H9 (cell line): ENCODE data around the gene TRAF6. TPM values are rescaled to one million over a fixed set of nuclear protein-coding genes. Genes with fewer than 3 reads are reported as not detected.

Source experiments
- DNase-seq: peaks from one replicate; pipeline ENCODE4 v3.0.0-alpha.2; 2017
- H2AFZ ChIP-seq: one replicate; pipeline ENCODE4 v1.6.1; 2013; ENCODE audit warnings: mild to moderate bottlenecking, low read length, control low read depth, moderate library complexity
- H2AK5ac ChIP-seq: 2 replicates; pipeline ENCODE4 v1.6.1; 2013; ENCODE audit warnings: low read length, control low read depth, mixed read lengths; ENCODE audit not compliant: insufficient read length
- H2BK120ac ChIP-seq: one replicate; pipeline ENCODE4 v1.6.1; 2013; ENCODE audit warnings: low read depth, mild to moderate bottlenecking, low read length, control low read depth, inconsistent platforms; ENCODE audit not compliant: poor library complexity, severe bottlenecking
- H2BK12ac ChIP-seq: 2 replicates; pipeline ENCODE4 v1.6.1; 2013; ENCODE audit warnings: low read length, control low read depth, mixed read lengths, low read depth; ENCODE audit not compliant: insufficient read length
- H2BK15ac ChIP-seq: 2 replicates; pipeline ENCODE4 v1.6.1; 2013; ENCODE audit warnings: low read depth, low read length, control low read depth
- H2BK20ac ChIP-seq: one replicate; pipeline ENCODE4 v1.6.1; 2013; ENCODE audit warnings: low read depth, mild to moderate bottlenecking, low read length, control low read depth, inconsistent platforms; ENCODE audit not compliant: poor library complexity, severe bottlenecking
- H2BK5ac ChIP-seq: 2 replicates; pipeline ENCODE4 v1.6.1; 2013; ENCODE audit warnings: low read length, control low read depth, mixed read lengths; ENCODE audit not compliant: insufficient read length
- H3K14ac ChIP-seq: 2 replicates; pipeline ENCODE4 v1.6.1; 2013; ENCODE audit warnings: low read length, control low read depth; ENCODE audit not compliant: insufficient read depth
- H3K18ac ChIP-seq: 2 replicates; pipeline ENCODE4 v1.6.1; 2013; ENCODE audit warnings: low read depth, mild to moderate bottlenecking, mixed read lengths, low read length, control low read depth; ENCODE audit not compliant: insufficient read length
- H3K23ac ChIP-seq: 2 replicates; pipeline ENCODE4 v1.6.1; 2013; ENCODE audit warnings: low read length, control low read depth, mixed read lengths, low read depth; ENCODE audit not compliant: insufficient read length
- H3K23me2 ChIP-seq: 2 replicates; pipeline ENCODE4 v1.6.1; 2013; ENCODE audit warnings: low read depth, mild to moderate bottlenecking, mixed read lengths, low read length, control low read depth; ENCODE audit not compliant: insufficient read length, poor library complexity, severe bottlenecking
- H3K27ac ChIP-seq: 2 replicates; pipeline ENCODE4 v1.5.1; 2013; ENCODE audit warnings: low read length, control low read depth, mixed read lengths, low read depth; ENCODE audit not compliant: insufficient read length
- H3K27me3 ChIP-seq: 2 replicates; pipeline ENCODE4 v1.6.1; 2013; ENCODE audit warnings: low read length, control low read depth, inconsistent platforms; ENCODE audit not compliant: insufficient read depth
- H3K4ac ChIP-seq: 2 replicates; pipeline ENCODE4 v1.6.1; 2013; ENCODE audit warnings: low read depth, mild to moderate bottlenecking, control low read depth, inconsistent platforms, low read length, moderate library complexity
- H3K4me1 ChIP-seq: 2 replicates; pipeline ENCODE4 v1.6.1; 2013; ENCODE audit warnings: low read length, control low read depth, inconsistent platforms; ENCODE audit not compliant: insufficient read depth
- H3K4me2 ChIP-seq: 2 replicates; pipeline ENCODE4 v1.6.1; 2013; ENCODE audit warnings: low read length, control low read depth, mixed read lengths; ENCODE audit not compliant: insufficient read length, insufficient read depth
- H3K56ac ChIP-seq: 2 replicates; pipeline ENCODE4 v1.6.1; 2013; ENCODE audit warnings: low read depth, mild to moderate bottlenecking, mixed read lengths, low read length, control low read depth; ENCODE audit not compliant: insufficient read length
- H3K79me1 ChIP-seq: 2 replicates; pipeline ENCODE4 v1.6.1; 2013; ENCODE audit warnings: low read depth, mild to moderate bottlenecking, moderate library complexity, low read length, control low read depth, inconsistent platforms; ENCODE audit not compliant: insufficient read depth, poor library complexity, severe bottlenecking
- H3K79me2 ChIP-seq: 2 replicates; pipeline ENCODE4 v1.6.1; 2013; ENCODE audit warnings: low read length, control low read depth, inconsistent platforms; ENCODE audit not compliant: insufficient read depth
- H3K9ac ChIP-seq: 2 replicates; pipeline ENCODE4 v1.6.1; 2013; ENCODE audit warnings: low read length, control low read depth, mixed read lengths; ENCODE audit not compliant: insufficient read length; ENCODE audit errors: extremely low read depth
- H3K9me3 ChIP-seq: one replicate; pipeline ENCODE4 v1.6.1; 2013; ENCODE audit warnings: low read depth, low read length, inconsistent platforms; ENCODE audit not compliant: control insufficient read depth
- H3T11ph ChIP-seq: one replicate; pipeline ENCODE4 v1.6.1; 2013; ENCODE audit warnings: mild to moderate bottlenecking, low read length, control low read depth, inconsistent platforms
- H4K20me1 ChIP-seq: one replicate; pipeline ENCODE4 v1.6.1; 2013; ENCODE audit not compliant: control insufficient read depth, insufficient read length, insufficient read depth
- H4K5ac ChIP-seq: 2 replicates; pipeline ENCODE4 v1.6.1; 2013; ENCODE audit warnings: low read depth, mild to moderate bottlenecking, mixed read lengths, low read length, control low read depth; ENCODE audit not compliant: insufficient read length
- H4K8ac ChIP-seq: replicated peaks from 2 replicates; pipeline ENCODE4 v1.6.1; 2013; ENCODE audit warnings: low read length, control low read depth, mixed read lengths, low read depth; ENCODE audit not compliant: insufficient read length
- H4K91ac ChIP-seq: 2 replicates; pipeline ENCODE4 v1.6.1; 2013; ENCODE audit warnings: low read depth, mild to moderate bottlenecking, moderate library complexity, mixed read lengths, low read length, control low read depth; ENCODE audit not compliant: insufficient read length
- H3K27ac Mint-ChIP-seq, 3 experiments: 2 replicates in 2 of 3; 3 replicates in 1 of 3; pipeline ENCODE4 v1.8.0; 2020 to 2021; ENCODE audit warnings: mixed read lengths in 3 of 3, mild to moderate bottlenecking in 1 of 3, moderate library complexity in 1 of 3
- H3K27me3 Mint-ChIP-seq: 2 replicates; pipeline ENCODE4 v1.8.0; 2021; ENCODE audit warnings: low read depth, mild to moderate bottlenecking, moderate library complexity, mixed read lengths
- H3K36me3 Mint-ChIP-seq, 3 experiments: 2 replicates in 2 of 3; 3 replicates in 1 of 3; pipeline ENCODE4 v1.8.0; 2020 to 2021; ENCODE audit warnings: low read depth in 3 of 3, mixed read lengths in 3 of 3; ENCODE audit not compliant: insufficient read depth in 1 of 3
- H3K4me1 Mint-ChIP-seq, 2 experiments: 2 replicates each; pipeline ENCODE4 v1.8.0; 2020; ENCODE audit warnings: mixed read lengths in 2 of 2
- H3K4me3 Mint-ChIP-seq, 2 experiments: 2 replicates in 1 of 2; 3 replicates in 1 of 2; pipeline ENCODE4 v1.8.0; 2020 to 2021; ENCODE audit warnings: mild to moderate bottlenecking in 2 of 2, mixed read lengths in 2 of 2, moderate library complexity in 1 of 2
- H3K9me3 Mint-ChIP-seq, 2 experiments: 2 replicates in 1 of 2; 3 replicates in 1 of 2; pipeline ENCODE4 v1.8.0; 2020; ENCODE audit warnings: mild to moderate bottlenecking in 2 of 2, mixed read lengths in 2 of 2, moderate library complexity in 1 of 2
- WGBS: extraction: QIAGEN DNeasy Blood & Tissue Kit; methylation state at CpG from one replicate; pipeline ENCODE4 v1.1.7; 2013; ENCODE audit warnings: missing lambda C conversion rate, low lambda C conversion rate, mixed read lengths; ENCODE audit not compliant: insufficient read length; ENCODE audit errors: extremely low coverage; 5-methylcytosine and 5-hydroxymethylcytosine counted together
- total RNA-seq: library from RNA; stranded (reverse); gene quantifications from 2 replicates; pipeline ENCODE4 v1.2.1, GENCODE V29; 2021
- TF ChIP-seq, protein P1 (sequence below): fragments of 200-600 bp; sonication (generic); conservative IDR thresholded peaks from 3 replicates; pipeline ENCODE4 v1.8.0; 2021; ENCODE audit warnings: antibody characterized with exemption, mild to moderate bottlenecking

TRAF6 gene
- total RNA-seq, 1 experiment from 2014 or later, result 9.9 TPM

- Histone ChIP-seq H2BK20ac (no peak overlapping the region), H4K20me1 (no peaks in the 10 kb centered on the region), H3K79me1 (no peaks in the 10 kb centered on the region), H4K8ac (no peak overlapping the region), H2AFZ (no peak overlapping the region), H2BK5ac (no peak overlapping the region), H3K9me3 (no peaks in the 10 kb centered on the region), H3K14ac (no peak overlapping the region), H3K4ac (no peak overlapping the region), H2BK15ac (no peak overlapping the region), H2BK12ac (no peak overlapping the region), H3K9ac (no peak overlapping the region), H3K27me3 (no peaks in the 10 kb centered on the region), H3K18ac (no peak overlapping the region), H4K91ac (no peak overlapping the region), H3K79me2 (no peaks in the 10 kb centered on the region), H3T11ph (no peak overlapping the region), H3K56ac (no peak overlapping the region), H4K5ac (no peak overlapping the region), H2BK120ac (no peak overlapping the region), H3K4me1 (peaks cover 2% of the 10 kb centered on the region; the same call in 1 of the 2 replicates), H3K27ac (no peak overlapping the region), H3K23ac (no peak overlapping the region), H3K4me2 (peak overlapping the region; percentile 70), H2AK5ac (no peak overlapping the region), H3K23me2 (peaks cover 7% of the 10 kb centered on the region)
- Mint-ChIP-seq H3K9me3 (no peaks in the 10 kb centered on the region; a peak in 1 of 5 replicates), H3K27me3 (peaks cover 17% of the 10 kb centered on the region), H3K27ac (no peak overlapping the region), H3K36me3 (peaks cover 0 to 2% (median 0%) of the 10 kb centered on the region in 3 experiments; a peak in 2 of 7 replicates), H3K4me1 (peaks cover 15 to 17% of the 10 kb centered on the region in 2 experiments), H3K4me3 (peak overlapping the region; percentile 93 to 98)
- WGBS, result no CpG with 5 or more reads among the region's 3 CpGs
- TF ChIP-seq, protein P1, sequence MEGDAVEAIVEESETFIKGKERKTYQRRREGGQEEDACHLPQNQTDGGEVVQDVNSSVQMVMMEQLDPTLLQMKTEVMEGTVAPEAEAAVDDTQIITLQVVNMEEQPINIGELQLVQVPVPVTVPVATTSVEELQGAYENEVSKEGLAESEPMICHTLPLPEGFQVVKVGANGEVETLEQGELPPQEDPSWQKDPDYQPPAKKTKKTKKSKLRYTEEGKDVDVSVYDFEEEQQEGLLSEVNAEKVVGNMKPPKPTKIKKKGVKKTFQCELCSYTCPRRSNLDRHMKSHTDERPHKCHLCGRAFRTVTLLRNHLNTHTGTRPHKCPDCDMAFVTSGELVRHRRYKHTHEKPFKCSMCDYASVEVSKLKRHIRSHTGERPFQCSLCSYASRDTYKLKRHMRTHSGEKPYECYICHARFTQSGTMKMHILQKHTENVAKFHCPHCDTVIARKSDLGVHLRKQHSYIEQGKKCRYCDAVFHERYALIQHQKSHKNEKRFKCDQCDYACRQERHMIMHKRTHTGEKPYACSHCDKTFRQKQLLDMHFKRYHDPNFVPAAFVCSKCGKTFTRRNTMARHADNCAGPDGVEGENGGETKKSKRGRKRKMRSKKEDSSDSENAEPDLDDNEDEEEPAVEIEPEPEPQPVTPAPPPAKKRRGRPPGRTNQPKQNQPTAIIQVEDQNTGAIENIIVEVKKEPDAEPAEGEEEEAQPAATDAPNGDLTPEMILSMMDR, result no peak
- no peak for DNase-seq
Measured at GRCh38 chr11:36508743-36509142, 1.3 kb downstream of the TRAF6 start.
